ENCODE measurements around the gene OR5H2. TPM values are rescaled to one million over a fixed set of nuclear protein-coding genes. Genes with fewer than 3 reads are reported as not detected.

OR5H2 gene
- total and polyA plus RNA-seq, 4 donors, result 0.09 TPM; not detected in 3

DNA sequence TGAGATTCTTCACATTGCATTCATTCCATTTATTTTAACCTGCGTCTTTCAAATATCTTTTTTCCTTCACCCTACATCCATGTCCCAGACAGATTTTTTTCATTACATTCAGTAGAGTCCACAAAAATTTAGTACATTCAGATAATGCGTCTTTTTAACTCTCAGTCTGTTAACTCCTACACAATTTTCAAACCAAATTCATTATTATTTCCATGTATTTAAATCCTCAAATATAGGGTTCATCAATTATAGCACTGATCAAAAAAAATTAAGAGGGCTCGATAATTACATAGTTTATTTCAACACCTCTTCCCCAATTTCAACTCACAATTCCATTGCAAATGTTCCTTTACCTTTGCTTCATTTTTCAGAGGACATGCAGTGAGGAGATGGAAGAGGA is 18.4 kb upstream of the OR5H2 start, which contains the start of gene OR5H6:
Gene OR5H6 (plus strand): TSS at position 301 of the 400 bp plus-strand sequence. CDS start 89 bp downstream, at position 390.
- Histone ChIP-seq H3K36me3 (ENCODE audit: control insufficient read depth in 4 of 4, insufficient read depth in 3 of 4, low read depth in 1 of 4, low read length in 3 of 4) (no peaks in the 10 kb centered on the region), H3K27ac (ENCODE audit: low read depth in 1 of 2, low read length in 2 of 2) (no peak within 1 kb of the TSS), H3K4me3 (ENCODE audit: low read depth in 1 of 3, low read length in 3 of 3) (no peak within 1 kb of the TSS), H3K9ac (ENCODE audit: low read depth in 1 of 2, low read length in 2 of 2) (no peak within 1 kb of the TSS), H3K27me3 (ENCODE audit: control insufficient read depth in 4 of 4, insufficient read depth in 4 of 4, low read length in 3 of 4) (no peaks in the 10 kb centered on the region), H3K9me3 (ENCODE audit: control insufficient read depth in 4 of 4, low read length in 3 of 4) (no peaks in the 10 kb centered on the region), H3K4me1 (ENCODE audit: control insufficient read depth in 4 of 4, insufficient read depth in 4 of 4, low read length in 3 of 4) (no peaks in the 10 kb centered on the region)
- WGBS, result 66% methylated on average over 3 of the region's 3 CpGs
- no peak for DNase-seq (ENCODE audit: low spot score)
- TF ChIP-seq FOXA1 (IDR thresholded peaks at IDR 0.05), result no peak
- TF ChIP-seq RXRA (IDR thresholded peaks at IDR 0.05), result no peak
- no peak for TF ChIP-seq GABPA (IDR thresholded peaks at IDR 0.05 in 1 of 2, conservative IDR thresholded peaks at IDR 0.05 in 1 of 2)
- no peak for TF ChIP-seq HNF4A (conservative IDR thresholded peaks at IDR 0.05)
- no peak for TF ChIP-seq EGR1 (IDR thresholded peaks at IDR 0.05; ENCODE audit: low read depth in 2 of 2)
- TF ChIP-seq ZBTB33 (IDR thresholded peaks at IDR 0.05), result no peak
- no peak for TF ChIP-seq REST (IDR thresholded peaks at IDR 0.05)
- no peak for TF ChIP-seq CTCF (IDR thresholded peaks at IDR 0.05; ENCODE audit: low read depth, low read length, missing input control)
- no peak for TF ChIP-seq YY1 (IDR thresholded peaks at IDR 0.05)
- TF ChIP-seq NR2F2 (IDR thresholded peaks at IDR 0.05), result no peak
- TF ChIP-seq SP1 (IDR thresholded peaks at IDR 0.05), result no peak

DNA sequence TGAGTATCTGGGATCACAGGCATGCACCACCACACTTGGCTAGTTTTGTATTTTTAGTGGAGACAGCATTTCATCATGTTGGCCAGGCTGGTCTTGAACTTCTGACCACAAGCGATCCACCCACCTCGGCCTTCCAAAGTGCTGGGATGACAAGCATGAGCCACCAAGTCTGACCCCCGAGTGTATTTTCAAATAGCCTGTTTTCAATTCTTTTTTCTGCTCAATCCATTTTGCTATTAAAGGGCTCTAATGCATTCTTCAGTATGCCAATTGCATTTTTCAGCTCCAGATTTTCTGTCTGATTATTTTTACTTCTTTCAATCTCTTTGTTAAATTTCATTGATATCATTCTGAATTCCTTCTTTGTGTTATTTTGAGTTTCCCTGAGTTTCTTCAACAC is 12.5 kb upstream of the OR5H2 start:
- Histone ChIP-seq H3K4me1 (ENCODE audit: control insufficient read depth in 4 of 4, insufficient read depth in 4 of 4, low read length in 3 of 4) (no peaks in the 10 kb centered on the region), H3K4me3 (ENCODE audit: low read depth in 1 of 3, low read length in 3 of 3) (no peak overlapping the region), H3K36me3 (ENCODE audit: control insufficient read depth in 4 of 4, insufficient read depth in 3 of 4, low read depth in 1 of 4, low read length in 3 of 4) (no peaks in the 10 kb centered on the region), H3K9me3 (ENCODE audit: control insufficient read depth in 4 of 4, low read length in 3 of 4) (peaks cover under 1 to 12% (median 7%) of the 10 kb centered on the region in 4 donors), H3K9ac (ENCODE audit: low read depth in 1 of 2, low read length in 2 of 2) (no peak overlapping the region), H3K27ac (ENCODE audit: low read depth in 1 of 2, low read length in 2 of 2) (no peak overlapping the region), H3K27me3 (ENCODE audit: control insufficient read depth in 4 of 4, insufficient read depth in 4 of 4, low read length in 3 of 4) (no peaks in the 10 kb centered on the region)
- 73% methylated on average over 3 of the region's 3 CpGs for WGBS
- no peak for TF ChIP-seq SP1 (IDR thresholded peaks at IDR 0.05)
- TF ChIP-seq ZBTB33 (IDR thresholded peaks at IDR 0.05), result no peak
- TF ChIP-seq CTCF (IDR thresholded peaks at IDR 0.05; ENCODE audit: low read depth, low read length, missing input control), result no peak
- TF ChIP-seq YY1 (IDR thresholded peaks at IDR 0.05), result no peak
- no peak for TF ChIP-seq HNF4A (conservative IDR thresholded peaks at IDR 0.05)
- no peak for TF ChIP-seq REST (IDR thresholded peaks at IDR 0.05)
- TF ChIP-seq FOXA1 (IDR thresholded peaks at IDR 0.05), result no peak
- no peak for DNase-seq (ENCODE audit: low spot score)

Measured in liver (tissue), 9 donors.